ENCODE data around the gene WDR64.
A peak's percentile ranks its signal among the peaks of the same experiment; 100 is the strongest.

Gene WDR64

DNA sequence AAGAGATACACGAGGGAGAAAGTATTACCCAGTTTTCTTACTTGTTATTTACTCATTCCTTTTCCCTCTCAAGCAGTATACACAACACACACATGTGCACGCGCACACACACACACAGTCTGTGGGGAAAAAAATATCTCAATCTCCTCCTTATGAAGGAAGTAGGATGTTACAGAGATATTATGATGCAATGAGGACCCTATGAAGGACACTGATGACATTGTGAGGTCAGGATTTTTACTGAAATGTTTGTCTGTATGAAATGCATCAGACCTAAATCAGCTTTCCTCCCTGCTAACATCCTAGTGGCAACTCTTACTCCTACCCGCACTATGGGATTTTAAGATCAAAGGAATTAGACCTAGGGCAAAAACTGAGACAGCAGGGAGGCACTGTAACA is at the start of gene WDR64:
TSS of gene WDR64 (plus strand) at position 270 of the 400 bp plus-strand sequence. CDS start 204 bp downstream, outside the sequence.
- DNase-seq: no peak

GRCh38 chr1:241603731-241604245 is 48.3 kb upstream of the WDR64 start:
- no peak for DNase-seq

- no peak for DNase-seq
Measured at GRCh38 chr1:241605146-241605805, 46.8 kb upstream of the WDR64 start.

- no peak for DNase-seq
Measured at GRCh38 chr1:241606544-241606943, 45.5 kb upstream of the WDR64 start.

DNA sequence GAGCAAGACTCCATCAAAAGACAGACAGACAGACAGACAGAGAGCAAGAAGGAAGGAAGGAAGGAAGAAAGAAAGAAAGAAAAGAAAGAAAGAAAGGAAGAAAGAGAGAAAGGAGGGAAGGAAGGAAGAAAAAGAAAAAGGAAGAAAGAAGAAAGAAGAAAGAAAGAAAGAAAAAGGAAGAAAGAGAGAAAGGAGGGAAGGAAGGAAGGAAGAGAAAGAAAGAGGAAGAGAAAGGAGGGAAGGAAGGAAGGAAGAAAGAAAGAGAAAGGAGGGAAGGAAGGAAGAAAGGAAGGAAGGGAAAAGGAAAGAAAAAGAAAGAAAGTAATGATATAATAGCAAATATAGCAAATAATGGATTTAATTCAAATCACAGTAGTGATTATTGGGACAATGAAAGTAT is 44.6 kb upstream of the WDR64 start:
- no peak for DNase-seq

DNA sequence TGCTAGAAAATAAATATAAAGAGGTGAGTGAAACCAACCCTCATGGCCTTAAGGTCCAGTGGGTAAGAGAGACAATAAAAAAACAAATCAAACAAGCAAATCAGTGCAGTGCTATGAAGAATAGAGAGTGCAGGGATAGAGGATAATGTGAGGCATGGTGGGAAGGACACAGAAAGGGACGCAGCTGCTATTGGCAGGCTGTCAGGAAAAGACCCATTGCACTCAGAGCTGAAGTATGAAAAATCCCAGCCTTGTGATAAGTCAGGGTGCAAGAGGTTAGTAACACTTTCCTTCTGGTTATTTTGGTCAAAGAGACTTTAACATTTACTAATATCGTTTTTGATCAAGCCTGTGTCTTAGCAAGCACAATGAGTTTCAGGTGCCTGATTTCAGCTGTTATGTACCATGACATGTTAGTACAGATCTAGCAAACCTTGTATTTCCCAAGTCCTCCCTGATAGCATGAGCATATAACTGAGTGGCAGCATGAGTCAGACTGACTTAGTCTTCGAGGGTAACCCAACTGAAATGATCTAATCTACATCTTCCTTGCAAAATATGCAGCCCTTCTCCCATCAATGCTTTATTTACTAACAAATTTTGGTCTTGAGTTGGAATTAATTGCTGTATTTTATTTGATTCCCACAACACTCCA is 43.6 kb upstream of the WDR64 start:
- no peak for DNase-seq

DNA sequence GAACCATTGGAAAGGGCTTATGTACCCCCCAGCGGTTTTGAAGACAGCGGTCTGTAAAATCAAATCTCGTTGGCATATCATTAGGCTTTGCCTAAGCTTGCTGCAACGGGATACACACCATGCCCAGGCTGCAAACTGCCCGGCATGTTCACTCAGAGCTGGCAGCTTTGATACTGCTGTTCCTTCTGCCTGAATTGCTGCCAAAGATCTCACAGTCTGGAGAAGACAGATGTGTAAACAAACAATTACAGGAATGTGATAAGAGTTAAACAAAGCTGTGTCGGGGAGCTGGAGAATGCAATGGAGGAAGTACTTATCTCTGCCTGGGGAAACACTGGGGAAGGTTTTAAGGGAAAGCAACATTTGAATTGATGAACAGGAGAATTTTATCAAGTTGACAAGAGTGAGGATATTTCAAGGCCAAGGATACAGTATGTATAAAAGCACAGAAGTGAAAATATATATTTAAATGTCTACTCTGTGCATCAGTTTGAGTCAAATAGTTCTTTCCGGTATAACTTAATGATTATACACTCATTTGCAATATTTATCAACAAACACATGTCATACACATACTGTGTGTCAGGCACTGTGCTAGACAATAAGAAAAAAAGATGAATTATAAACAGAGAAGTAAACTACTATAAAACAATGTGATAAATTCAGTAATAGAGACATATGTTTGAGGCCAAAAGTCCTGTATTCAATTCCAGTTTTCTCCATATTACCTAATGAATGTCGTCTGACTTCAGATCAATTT is 41.8 kb upstream of the WDR64 start:
- DNase-seq: peak; percentile 38 to 80

- peak; percentile 76 to 82 for DNase-seq
Measured at GRCh38 chr1:241611063-241611462, 41.0 kb upstream of the WDR64 start.

GRCh38 chr1:241611736-241612135 is 40.3 kb upstream of the WDR64 start:
- DNase-seq: no peak

GRCh38 chr1:241612533-241613477 is 39.3 kb upstream of the WDR64 start:
- DNase-seq: no peak

- no peak for DNase-seq
Measured at GRCh38 chr1:241614144-241614543, 37.9 kb upstream of the WDR64 start.

DNA sequence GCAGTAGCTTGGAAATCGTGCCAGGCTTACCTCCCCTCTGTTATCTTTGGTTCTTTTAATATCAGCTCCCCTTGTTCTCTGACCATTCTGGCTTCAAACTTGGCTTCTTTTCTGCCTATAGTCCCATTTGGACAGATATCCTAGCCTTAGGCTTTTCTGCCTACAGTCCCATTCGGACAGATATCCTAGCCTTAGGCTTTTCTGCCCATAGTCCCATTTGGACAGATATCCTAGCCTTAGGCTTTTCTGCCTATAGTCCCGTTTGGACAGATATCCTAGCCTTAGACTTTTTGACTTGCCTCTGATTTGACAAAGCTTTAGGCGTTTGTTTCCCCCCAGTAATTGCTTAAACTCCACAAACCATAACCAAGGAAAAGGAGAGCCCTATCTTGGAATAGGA is 37.5 kb upstream of the WDR64 start:
- DNase-seq: no peak

- no peak for DNase-seq
Measured at GRCh38 chr1:241615043-241615974, 36.8 kb upstream of the WDR64 start.

DNA sequence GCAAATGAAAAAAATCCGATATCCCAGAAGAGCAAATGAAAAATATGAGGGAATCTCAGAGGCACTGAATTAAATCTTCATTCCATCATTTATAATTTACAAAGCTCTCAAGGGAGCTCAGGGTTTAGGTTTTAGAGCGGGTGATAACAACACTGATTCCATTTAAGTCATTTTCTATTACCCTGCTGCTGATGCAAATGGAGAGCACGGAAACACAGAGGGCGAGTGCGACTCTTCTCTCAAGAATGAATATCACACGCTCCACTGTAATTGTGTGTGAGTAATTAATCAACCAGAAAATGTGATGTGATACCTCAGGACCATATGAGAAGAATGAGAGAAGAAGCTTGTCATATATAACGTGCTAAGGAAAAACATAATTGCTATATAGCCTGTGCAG is 34.7 kb upstream of the WDR64 start:
- no peak for DNase-seq

GRCh38 chr1:241622669-241623068 is 29.4 kb upstream of the WDR64 start:
- DNase-seq: no peak

DNA sequence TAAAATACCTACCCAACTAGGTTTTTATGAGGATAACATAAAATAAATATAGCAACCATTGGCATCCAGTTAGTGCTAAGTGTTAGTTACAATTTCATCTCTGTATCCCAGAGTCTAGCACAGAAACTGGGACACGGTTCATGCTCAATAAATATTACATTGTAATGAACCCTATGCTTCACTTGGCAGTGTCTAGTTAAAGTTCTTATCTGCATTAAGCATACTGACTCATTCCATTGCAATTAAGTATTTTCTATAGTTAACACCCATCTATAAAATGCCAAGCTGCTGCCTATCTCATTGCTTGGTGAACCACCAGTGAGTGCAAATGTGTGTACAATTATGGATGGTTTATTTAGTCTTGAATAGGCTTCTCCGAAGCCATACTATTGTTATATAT is 27.1 kb upstream of the WDR64 start:
- DNase-seq: no peak

DNA sequence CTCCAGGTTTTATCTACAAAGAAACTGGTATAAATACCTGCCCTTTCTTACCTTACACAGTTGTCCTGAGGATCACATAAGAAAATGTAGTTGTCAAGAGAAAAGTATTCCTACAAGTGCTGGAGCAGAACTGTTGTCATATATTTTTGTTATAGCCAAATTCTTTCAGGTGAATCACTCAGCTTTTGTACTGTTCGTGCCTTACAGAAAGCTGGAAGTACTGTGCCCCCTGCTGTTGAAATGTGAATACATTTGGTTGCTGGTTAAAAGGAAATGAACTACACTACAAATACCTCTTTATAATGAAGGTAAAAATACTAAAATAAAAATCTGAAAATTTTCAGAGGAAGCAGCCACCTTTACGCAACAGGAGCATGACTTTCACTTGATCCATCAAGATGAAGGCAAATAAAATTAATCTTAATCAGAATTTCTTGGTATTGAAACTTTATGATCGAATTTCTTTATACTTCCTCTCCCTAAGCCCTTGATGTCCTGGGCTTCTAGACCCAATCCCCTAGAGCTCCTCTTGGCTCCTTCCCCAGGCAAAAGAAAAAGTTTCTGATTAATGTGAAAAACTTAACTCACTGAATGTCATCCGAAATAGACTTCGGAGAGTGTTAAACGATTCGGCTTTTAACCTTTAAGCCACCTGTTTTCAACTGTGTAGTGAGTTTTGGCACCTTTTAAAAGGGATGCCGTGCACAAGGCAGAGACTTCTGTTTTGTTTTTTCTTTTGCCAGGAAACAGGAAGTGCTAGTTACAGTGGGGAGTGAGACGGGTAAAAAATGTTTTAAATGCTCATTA is 24.4 kb upstream of the WDR64 start:
- peak; percentile 42 to 57 for DNase-seq

DNA sequence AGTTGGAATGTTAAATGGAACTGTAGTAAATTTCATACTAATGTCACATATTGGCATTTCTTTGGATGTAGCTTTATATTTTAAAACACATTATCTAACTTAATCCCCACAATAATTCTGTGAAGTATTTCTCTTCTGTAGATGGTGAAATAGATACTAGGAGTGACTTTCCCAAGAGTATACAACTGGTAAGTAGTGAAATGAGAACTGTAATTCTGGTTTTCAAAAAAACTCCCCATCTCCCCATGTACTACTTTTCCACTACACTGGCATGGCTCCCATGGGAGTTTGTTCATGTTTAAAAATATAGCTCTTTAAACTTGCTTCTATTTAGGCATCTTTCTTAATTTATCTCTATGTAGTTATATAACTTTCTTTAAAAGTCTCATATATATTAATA is 22.1 kb upstream of the WDR64 start:
- no peak for DNase-seq

GRCh38 chr1:241630476-241630875 is 21.6 kb upstream of the WDR64 start:
- no peak for DNase-seq

GRCh38 chr1:241630899-241631298 is 21.2 kb upstream of the WDR64 start:
- DNase-seq: no peak

GRCh38 chr1:241631674-241632073 is 20.4 kb upstream of the WDR64 start:
- DNase-seq: no peak

All from NCI-H2081 (cell line).